Thyroid gland (tissue), 4 donors: ENCODE results near the gene PTAFR.

ENCODE experiments used
- CTCF ChIP-seq, 6 experiments: fragments of 200-600 bp in 3 of 6; fragments of 450-650 bp in 3 of 6; sonication (generic) in 3 of 6; IDR thresholded peaks; one replicate each; pipeline ENCODE4 v1.5.1; 2016 to 2019; ENCODE audit warnings: antibody characterized with exemption in 6 of 6, mild to moderate bottlenecking in 2 of 6, inconsistent platforms in 1 of 6, moderate library complexity in 1 of 6
- POLR2A ChIP-seq, 2 donors: fragments of 450-650 bp; IDR thresholded peaks; one replicate each; pipeline ENCODE4 v1.6.1; 2017; ENCODE audit warnings: antibody characterized with exemption in 2 of 2, mild to moderate bottlenecking in 2 of 2, moderate library complexity in 1 of 2

GRCh38 chr1:28194326-28195035 is 18.0 kb upstream of the PTAFR start:
- TF ChIP-seq POLR2A (IDR thresholded peaks at IDR 0.05): no peak
- no peak for TF ChIP-seq CTCF (IDR thresholded peaks at IDR 0.05)
